ENCODE measurements around the gene KHDC3L. TPM values are rescaled to one million over a fixed set of nuclear protein-coding genes. Genes with fewer than 3 reads are reported as not detected.

The KHDC3L gene
- total and polyA plus RNA-seq, 2 of the 13 experiments (the other 11 are each of a cell fraction or from before 2014, with no cell fraction given) = not detected

- in situ Hi-C loops (cut with HindIII; ENCODE audit: extremely low pct_ligation_motif_present, low pct_unique_long_range_greater_than_20kb) = no loop called here
- Histone ChIP-seq H3K4me2 (ENCODE audit: low read depth, low read length) (no peak overlapping the region), H3K9me3 (ENCODE audit: low read length) (no peaks in the 10 kb centered on the region), H4K20me1 (ENCODE audit: insufficient read depth, low read length) (no peaks in the 10 kb centered on the region), H3K36me3 (replicated peaks in 1 of 2; ENCODE audit: control insufficient read depth in 1 of 2, insufficient read depth in 2 of 2, low read length in 2 of 2) (no peaks in the 10 kb centered on the region), H3K27me3 (ENCODE audit: control insufficient read depth in 1 of 2, insufficient read depth in 2 of 2, low read length in 2 of 2) (peaks cover 0 to 22% of the 10 kb centered on the region in 2 experiments; a peak in 1 of 5 replicates), H3K4me1 (ENCODE audit: insufficient read depth, low read length) (no peaks in the 10 kb centered on the region), H3K9ac (ENCODE audit: insufficient read depth, low read depth, low read length) (no peak overlapping the region), H3K4me3 (replicated peaks in 1 of 3; ENCODE audit: insufficient read depth in 1 of 3, low read depth in 2 of 3, low read length in 3 of 3) (no peak overlapping the region), H3K79me2 (ENCODE audit: insufficient read depth, low read length) (no peaks in the 10 kb centered on the region), H2AFZ (ENCODE audit: low read length) (no peak overlapping the region), H3K27ac (ENCODE audit: extremely low read length, insufficient read depth, low read length) (no peak overlapping the region)
- FAIRE-seq = no peak
- ATAC-seq = no peak
- no peak for DNase-seq (ENCODE audit: low spot score)
- intact Hi-C loops (cut with micrococcal nuclease; ENCODE audit: unreplicated experiment) = no loop called here
- ChIA-PET CTCF (ENCODE audit: low intra/inter-chr PET ratio, low total read pairs) (no interaction called here), POLR2A (no interaction called here)
- 61% methylated on average over 18 of the region's 23 CpGs for WGBS (ENCODE audit: low lambda C conversion rate)
- TF ChIP-seq MAFF (IDR thresholded peaks at IDR 0.05; ENCODE audit: low read depth, low read length) = no peak
- BruUV-seq (replicated peaks) = no TSS peak
These were observed 1.0 kb downstream of the KHDC3L start for GRCh38 chr6:73363537-73363875.

GRCh38 chr6:73364121-73364520 is 1.7 kb downstream of the KHDC3L start:
- Histone ChIP-seq H3K9ac (ENCODE audit: insufficient read depth, low read depth, low read length) (no peak overlapping the region), H3K4me1 (ENCODE audit: insufficient read depth, low read length) (no peaks in the 10 kb centered on the region), H3K4me2 (ENCODE audit: low read depth, low read length) (no peak overlapping the region), H4K20me1 (ENCODE audit: insufficient read depth, low read length) (no peaks in the 10 kb centered on the region), H2AFZ (ENCODE audit: low read length) (no peak overlapping the region), H3K9me3 (ENCODE audit: low read length) (no peaks in the 10 kb centered on the region), H3K79me2 (ENCODE audit: insufficient read depth, low read length) (no peaks in the 10 kb centered on the region), H3K27ac (ENCODE audit: extremely low read length, insufficient read depth, low read length) (no peak overlapping the region), H3K36me3 (replicated peaks in 1 of 2; ENCODE audit: control insufficient read depth in 1 of 2, insufficient read depth in 2 of 2, low read length in 2 of 2) (no peaks in the 10 kb centered on the region), H3K4me3 (replicated peaks in 1 of 3; ENCODE audit: insufficient read depth in 1 of 3, low read depth in 2 of 3, low read length in 3 of 3) (no peak overlapping the region), H3K27me3 (ENCODE audit: control insufficient read depth in 1 of 2, insufficient read depth in 2 of 2, low read length in 2 of 2) (peaks cover 0 to 28% of the 10 kb centered on the region in 2 experiments; a peak in 2 of 5 replicates)
- POLR2A ChIA-PET = no interaction called here
- in situ Hi-C loops (cut with HindIII; ENCODE audit: extremely low pct_ligation_motif_present, low pct_unique_long_range_greater_than_20kb) (no loop called here), intact Hi-C loops (cut with micrococcal nuclease; ENCODE audit: unreplicated experiment) (no loop called here)
- ATAC-seq = no peak
- CTCF ChIA-PET (ENCODE audit: low intra/inter-chr PET ratio, low total read pairs) = no interaction called here
- no peak for DNase-seq (ENCODE audit: low spot score)
- no peak for TF ChIP-seq SOX6 (IDR thresholded peaks at IDR 0.05)
- no peak for TF ChIP-seq SOX6 (CRISPR knock-in tag; IDR thresholded peaks at IDR 0.05)
- TF ChIP-seq, protein P1, sequence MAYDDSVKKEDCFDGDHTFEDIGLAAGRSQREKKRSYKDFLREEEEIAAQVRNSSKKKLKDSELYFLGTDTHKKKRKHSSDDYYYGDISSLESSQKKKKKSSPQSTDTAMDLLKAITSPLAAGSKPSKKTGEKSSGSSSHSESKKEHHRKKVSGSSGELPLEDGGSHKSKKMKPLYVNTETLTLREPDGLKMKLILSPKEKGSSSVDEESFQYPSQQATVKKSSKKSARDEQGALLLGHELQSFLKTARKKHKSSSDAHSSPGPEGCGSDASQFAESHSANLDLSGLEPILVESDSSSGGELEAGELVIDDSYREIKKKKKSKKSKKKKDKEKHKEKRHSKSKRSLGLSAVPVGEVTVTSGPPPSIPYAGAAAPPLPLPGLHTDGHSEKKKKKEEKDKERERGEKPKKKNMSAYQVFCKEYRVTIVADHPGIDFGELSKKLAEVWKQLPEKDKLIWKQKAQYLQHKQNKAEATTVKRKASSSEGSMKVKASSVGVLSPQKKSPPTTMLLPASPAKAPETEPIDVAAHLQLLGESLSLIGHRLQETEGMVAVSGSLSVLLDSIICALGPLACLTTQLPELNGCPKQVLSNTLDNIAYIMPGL (CRISPR knock-in tag; IDR thresholded peaks at IDR 0.05; ENCODE audit: borderline replicate concordance in 1 of 2, low read depth in 1 of 2) = no peak
- TF ChIP-seq MLLT10 (CRISPR knock-in tag; IDR thresholded peaks at IDR 0.05) = no peak
- TF ChIP-seq ZNF34 (CRISPR knock-in tag; IDR thresholded peaks at IDR 0.05; ENCODE audit: borderline replicate concordance) = no peak
- TF ChIP-seq, protein P2, sequence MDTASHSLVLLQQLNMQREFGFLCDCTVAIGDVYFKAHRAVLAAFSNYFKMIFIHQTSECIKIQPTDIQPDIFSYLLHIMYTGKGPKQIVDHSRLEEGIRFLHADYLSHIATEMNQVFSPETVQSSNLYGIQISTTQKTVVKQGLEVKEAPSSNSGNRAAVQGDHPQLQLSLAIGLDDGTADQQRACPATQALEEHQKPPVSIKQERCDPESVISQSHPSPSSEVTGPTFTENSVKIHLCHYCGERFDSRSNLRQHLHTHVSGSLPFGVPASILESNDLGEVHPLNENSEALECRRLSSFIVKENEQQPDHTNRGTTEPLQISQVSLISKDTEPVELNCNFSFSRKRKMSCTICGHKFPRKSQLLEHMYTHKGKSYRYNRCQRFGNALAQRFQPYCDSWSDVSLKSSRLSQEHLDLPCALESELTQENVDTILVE (CRISPR knock-in tag; IDR thresholded peaks at IDR 0.05) = no peak
- 63% methylated on average over 13 of the region's 14 CpGs for WGBS (ENCODE audit: low lambda C conversion rate)
- BruUV-seq (replicated peaks) = no TSS peak
- no peak for FAIRE-seq
